ENCODE data around the gene NSD2. TPM values are rescaled to one million over a fixed set of nuclear protein-coding genes. Genes with fewer than 3 reads are reported as not detected.
A peak's percentile ranks its signal among the peaks of the same experiment; 100 is the strongest.
"Not testable (repeated sequence)": the region's sequence is repeated elsewhere in the genome, so short reads cannot be mapped to it uniquely, and the experiment has no call there.

Gene NSD2
- total RNA-seq, 1 experiment from 2014 or later: 122 TPM

DNA sequence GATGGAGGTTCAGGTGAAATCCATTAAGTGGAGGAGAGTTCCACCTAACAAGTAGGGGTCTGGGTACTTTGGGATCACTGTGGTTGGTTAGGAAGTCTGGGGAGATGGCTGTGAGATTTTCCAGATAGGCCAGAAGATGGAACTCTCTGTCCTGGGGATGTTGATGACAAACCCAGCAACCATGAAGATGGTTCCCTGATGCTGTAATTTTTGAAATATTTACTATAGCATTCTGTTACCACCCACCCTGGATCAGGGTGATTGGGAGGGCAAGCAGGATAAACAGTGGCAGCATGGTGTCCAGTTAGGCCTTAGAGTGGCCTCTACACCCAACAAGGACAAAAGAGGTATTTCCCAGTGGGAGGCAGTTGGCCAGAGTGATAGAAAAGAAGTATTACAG, 153.5 kb downstream of the NSD2 start:
- ChIA-PET POLR2A (no interaction called here), CTCF (no interaction called here)
- TF ChIP-seq, protein P1, sequence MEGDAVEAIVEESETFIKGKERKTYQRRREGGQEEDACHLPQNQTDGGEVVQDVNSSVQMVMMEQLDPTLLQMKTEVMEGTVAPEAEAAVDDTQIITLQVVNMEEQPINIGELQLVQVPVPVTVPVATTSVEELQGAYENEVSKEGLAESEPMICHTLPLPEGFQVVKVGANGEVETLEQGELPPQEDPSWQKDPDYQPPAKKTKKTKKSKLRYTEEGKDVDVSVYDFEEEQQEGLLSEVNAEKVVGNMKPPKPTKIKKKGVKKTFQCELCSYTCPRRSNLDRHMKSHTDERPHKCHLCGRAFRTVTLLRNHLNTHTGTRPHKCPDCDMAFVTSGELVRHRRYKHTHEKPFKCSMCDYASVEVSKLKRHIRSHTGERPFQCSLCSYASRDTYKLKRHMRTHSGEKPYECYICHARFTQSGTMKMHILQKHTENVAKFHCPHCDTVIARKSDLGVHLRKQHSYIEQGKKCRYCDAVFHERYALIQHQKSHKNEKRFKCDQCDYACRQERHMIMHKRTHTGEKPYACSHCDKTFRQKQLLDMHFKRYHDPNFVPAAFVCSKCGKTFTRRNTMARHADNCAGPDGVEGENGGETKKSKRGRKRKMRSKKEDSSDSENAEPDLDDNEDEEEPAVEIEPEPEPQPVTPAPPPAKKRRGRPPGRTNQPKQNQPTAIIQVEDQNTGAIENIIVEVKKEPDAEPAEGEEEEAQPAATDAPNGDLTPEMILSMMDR (IDR thresholded peaks at IDR 0.05; ENCODE audit: insufficient read depth in 1 of 2, low read depth in 1 of 2, low read length in 1 of 2, severe bottlenecking in 1 of 2, unreplicated experiment in 1 of 2): no peak
- no peak overlapping the region for H3K4me3 ChIP-seq (ENCODE audit: low read depth, low read length)
- Mint-ChIP-seq H3K27me3 (ENCODE audit: insufficient read depth, unreplicated experiment) (no peaks in the 10 kb centered on the region), H3K4me1 (ENCODE audit: low read depth, unreplicated experiment) (peaks cover 9% of the 10 kb centered on the region), H3K4me3 (ENCODE audit: unreplicated experiment) (no peak overlapping the region), H3K36me3 (ENCODE audit: insufficient read depth, unreplicated experiment) (no peaks in the 10 kb centered on the region), H3K9me3 (ENCODE audit: unreplicated experiment) (no peaks in the 10 kb centered on the region), H3K27ac (ENCODE audit: unreplicated experiment) (no peak overlapping the region)
- no peaks in the 10 kb centered on the region for H3K27me3 ChIP-seq (replicated peaks; ENCODE audit: control insufficient read depth, insufficient read depth, low read length)
- no peak for DNase-seq
- peaks cover 10% of the 10 kb centered on the region for H3K9me3 ChIP-seq
- BruUV-seq (replicated peaks): no TSS peak
- H3K36me3 ChIP-seq (ENCODE audit: control insufficient read depth, insufficient read depth, low read length): no peaks in the 10 kb centered on the region
- intact Hi-C loops (cut with micrococcal nuclease; ENCODE audit: unreplicated experiment): no loop called here
- peaks cover 5% of the 10 kb centered on the region; the same call in 1 of the 2 replicates for H3K4me1 ChIP-seq

DNA sequence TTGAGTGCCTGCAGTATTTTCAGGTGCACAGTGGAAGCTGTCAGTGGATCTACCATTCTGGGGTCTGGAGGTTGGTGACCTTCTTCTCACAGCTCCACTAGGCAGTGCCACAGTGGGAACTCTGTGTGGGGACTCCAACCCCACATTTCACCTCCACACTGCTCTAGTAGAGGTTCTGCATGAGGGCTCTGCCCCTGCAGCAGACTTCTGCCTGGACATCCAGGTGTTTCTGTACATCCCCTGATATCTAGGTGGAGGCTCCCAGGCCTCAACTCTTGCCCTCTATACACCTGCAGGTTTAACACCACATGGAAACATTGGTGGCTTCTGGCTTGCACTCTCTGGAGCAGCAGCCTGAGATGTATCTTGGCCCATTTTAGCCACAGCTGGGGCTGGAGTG, 154.6 kb downstream of the NSD2 start:
- DNase-seq: no peak
- no TSS peak for BruUV-seq (replicated peaks)
- ChIA-PET POLR2A (no interaction called here), CTCF (no interaction called here)
- H3K27me3 ChIP-seq (replicated peaks; ENCODE audit: control insufficient read depth, insufficient read depth, low read length): no peaks in the 10 kb centered on the region
- Mint-ChIP-seq H3K4me3 (ENCODE audit: unreplicated experiment) (no peak overlapping the region), H3K27ac (ENCODE audit: unreplicated experiment) (no peak overlapping the region), H3K4me1 (ENCODE audit: low read depth, unreplicated experiment) (peaks cover 9% of the 10 kb centered on the region), H3K36me3 (ENCODE audit: insufficient read depth, unreplicated experiment) (no peaks in the 10 kb centered on the region), H3K9me3 (ENCODE audit: unreplicated experiment) (no peaks in the 10 kb centered on the region), H3K27me3 (ENCODE audit: insufficient read depth, unreplicated experiment) (no peaks in the 10 kb centered on the region)
- no peak overlapping the region for H3K4me3 ChIP-seq (ENCODE audit: low read depth, low read length)
- peaks cover 5% of the 10 kb centered on the region; the same call in 1 of the 2 replicates for H3K4me1 ChIP-seq
- TF ChIP-seq, protein P1 (IDR thresholded peaks at IDR 0.05; ENCODE audit: insufficient read depth in 1 of 2, low read depth in 1 of 2, low read length in 1 of 2, severe bottlenecking in 1 of 2, unreplicated experiment in 1 of 2): no peak
- intact Hi-C loops (cut with micrococcal nuclease; ENCODE audit: unreplicated experiment): no loop called here
- H3K36me3 ChIP-seq (ENCODE audit: control insufficient read depth, insufficient read depth, low read length): no peaks in the 10 kb centered on the region
- peaks cover 10% of the 10 kb centered on the region for H3K9me3 ChIP-seq

DNA sequence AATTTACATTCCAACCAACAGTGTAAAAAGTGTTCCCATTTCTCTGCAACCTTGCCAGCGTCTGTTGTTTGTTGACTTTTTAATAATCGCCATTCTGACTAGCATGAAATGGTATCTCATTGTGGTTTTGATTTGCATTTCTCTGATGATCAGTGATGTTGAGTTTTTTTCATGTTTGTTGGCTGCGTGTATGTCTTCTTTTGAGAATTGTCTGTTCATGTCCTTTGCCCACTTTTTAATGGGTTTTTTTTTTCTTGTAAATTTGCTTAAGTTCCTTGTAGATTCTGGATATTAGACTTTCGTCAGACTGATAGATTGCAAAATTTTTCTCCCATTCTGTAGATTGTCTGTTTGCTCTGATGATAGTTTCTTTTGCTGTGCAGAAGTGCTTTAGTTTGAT, 155.9 kb downstream of the NSD2 start:
- H3K4me1 ChIP-seq; H3K36me3 Mint-ChIP-seq (ENCODE audit: insufficient read depth, unreplicated experiment); BruUV-seq (replicated peaks); H3K36me3 ChIP-seq (ENCODE audit: control insufficient read depth, insufficient read depth, low read length); H3K4me3 ChIP-seq (ENCODE audit: low read depth, low read length); POLR2A ChIA-PET; H3K9me3 Mint-ChIP-seq (ENCODE audit: unreplicated experiment); H3K27me3 ChIP-seq (replicated peaks; ENCODE audit: control insufficient read depth, insufficient read depth, low read length); H3K27ac Mint-ChIP-seq (ENCODE audit: unreplicated experiment); intact Hi-C loops (cut with micrococcal nuclease; ENCODE audit: unreplicated experiment); H3K27me3 Mint-ChIP-seq (ENCODE audit: insufficient read depth, unreplicated experiment); DNase-seq; H3K4me1 Mint-ChIP-seq (ENCODE audit: low read depth, unreplicated experiment); H3K4me3 Mint-ChIP-seq (ENCODE audit: unreplicated experiment): not testable (repeated sequence)
- CTCF ChIA-PET: interaction anchor here (0.6 kb wide), 1 partner anchor 410 kb away, joined by 8 read pairs; no protein-coding TSS in a partner anchor
- H3K9me3 ChIP-seq: peaks cover 10% of the 10 kb centered on the region

DNA sequence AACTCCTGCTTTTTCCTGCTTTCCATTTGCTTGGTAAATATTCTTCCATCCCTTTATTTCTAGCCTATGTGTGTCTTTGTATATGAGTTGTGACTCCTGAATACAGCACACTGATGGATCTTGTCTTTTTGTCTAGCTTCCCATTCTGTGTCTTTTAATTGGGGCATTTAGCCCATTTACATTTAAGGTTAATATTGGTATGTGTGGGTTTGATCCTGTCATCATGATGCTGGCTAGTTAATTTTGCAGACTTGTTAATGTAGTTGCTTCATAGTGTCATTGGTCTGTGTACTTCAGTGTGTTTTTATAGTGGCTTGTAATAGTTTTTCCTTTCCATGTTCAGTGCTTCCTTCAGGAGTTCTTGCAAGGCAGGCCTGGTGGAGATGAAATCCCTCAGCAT, 160.0 kb downstream of the NSD2 start:
- H3K36me3 Mint-ChIP-seq (ENCODE audit: insufficient read depth, unreplicated experiment); H3K4me1 Mint-ChIP-seq (ENCODE audit: low read depth, unreplicated experiment); H3K4me3 Mint-ChIP-seq (ENCODE audit: unreplicated experiment); H3K27me3 ChIP-seq (replicated peaks; ENCODE audit: control insufficient read depth, insufficient read depth, low read length); DNase-seq; BruUV-seq (replicated peaks); H3K9me3 Mint-ChIP-seq (ENCODE audit: unreplicated experiment); POLR2A ChIA-PET; H3K27ac Mint-ChIP-seq (ENCODE audit: unreplicated experiment); H3K36me3 ChIP-seq (ENCODE audit: control insufficient read depth, insufficient read depth, low read length); H3K4me1 ChIP-seq; H3K27me3 Mint-ChIP-seq (ENCODE audit: insufficient read depth, unreplicated experiment); intact Hi-C loops (cut with micrococcal nuclease; ENCODE audit: unreplicated experiment); H3K9me3 ChIP-seq; H3K4me3 ChIP-seq (ENCODE audit: low read depth, low read length): not testable (repeated sequence)
- CTCF ChIA-PET: interaction anchor here (0.6 kb wide), 1 partner anchor 788 kb away, joined by 3 read pairs; no protein-coding TSS in a partner anchor

Small RNA genes lying within 50 kb of the gene (microRNA-seq; reads per million reads assigned to microRNA genes)
- gene MIR943: 1.9 reads per million, percentile 5 among the genes with 10 or more reads in this experiment

Other genes with a start within 250 kb of the NSD2 start
- 4.1 and 5.2 TPM in 2 replicates for gene FAM53A, start 187.1 kb upstream of the NSD2 start, total RNA-seq (2022)
- gene SLBP, start 159.1 kb upstream of the NSD2 start, total RNA-seq (2022): 113 and 116 TPM in 2 replicates
- gene TMEM129, start 150.1 kb upstream of the NSD2 start, total RNA-seq (2022): 36.5 and 39.0 TPM in 2 replicates
- 104 and 106 TPM in 2 replicates for gene TACC3, start 149.9 kb upstream of the NSD2 start, total RNA-seq (2022)
- gene FGFR3, start 78.1 kb upstream of the NSD2 start, total RNA-seq (2022): 112 and 132 TPM in 2 replicates
- gene LETM1, start 15.2 kb upstream of the NSD2 start, total RNA-seq (2022): 63.9 and 68.9 TPM in 2 replicates
- 47.7 and 53.0 TPM in 2 replicates for gene NELFA, start 137.6 kb downstream of the NSD2 start, total RNA-seq (2022)
- 6.2 and 6.6 TPM in 2 replicates for gene NAT8L, start 187.9 kb downstream of the NSD2 start, total RNA-seq (2022)